NCI-H187 (cell line): ENCODE data around the gene COA8.
"Not testable (repeated sequence)": the region's sequence is repeated elsewhere in the genome, so short reads cannot be mapped to it uniquely, and the experiment has no call there.

Experiments used
- DNase-seq, 2 experiments: peaks; one replicate each; lab custom pipeline; 2025; lab: John Stamatoyannopoulos, UW

COA8 gene

DNA sequence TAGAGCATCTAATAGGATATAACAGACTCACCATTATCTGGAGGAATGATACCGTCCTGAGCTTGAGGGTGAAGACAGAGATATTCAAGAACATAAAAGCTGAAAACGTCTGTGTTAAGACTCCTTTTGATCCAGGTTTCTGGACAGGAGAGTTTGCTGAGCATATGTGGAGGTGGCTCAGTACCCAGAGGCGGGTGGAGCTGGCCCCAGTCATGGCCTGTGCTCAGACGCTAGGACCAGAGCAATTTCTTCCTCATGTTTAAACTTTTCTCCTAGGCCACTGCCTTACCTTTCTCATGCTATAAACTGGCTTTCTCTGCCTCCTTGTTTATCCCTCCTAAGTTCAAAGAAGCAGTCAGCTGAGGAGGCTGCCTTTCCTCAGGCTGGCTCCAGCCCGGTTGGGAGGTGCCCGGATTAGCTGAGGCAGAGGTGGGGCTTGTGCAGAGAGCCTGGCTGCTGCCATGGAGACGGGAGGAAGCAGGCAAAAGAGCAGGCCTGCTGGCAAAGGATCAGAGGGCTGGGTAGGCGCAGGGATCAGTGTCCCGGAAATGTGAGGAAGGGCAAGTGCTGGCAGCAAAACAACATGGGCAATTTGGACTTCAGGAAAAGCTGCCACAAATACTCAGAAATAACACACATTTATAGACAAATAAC, 13.7 kb downstream of the COA8 start:
- no peak for DNase-seq

DNA sequence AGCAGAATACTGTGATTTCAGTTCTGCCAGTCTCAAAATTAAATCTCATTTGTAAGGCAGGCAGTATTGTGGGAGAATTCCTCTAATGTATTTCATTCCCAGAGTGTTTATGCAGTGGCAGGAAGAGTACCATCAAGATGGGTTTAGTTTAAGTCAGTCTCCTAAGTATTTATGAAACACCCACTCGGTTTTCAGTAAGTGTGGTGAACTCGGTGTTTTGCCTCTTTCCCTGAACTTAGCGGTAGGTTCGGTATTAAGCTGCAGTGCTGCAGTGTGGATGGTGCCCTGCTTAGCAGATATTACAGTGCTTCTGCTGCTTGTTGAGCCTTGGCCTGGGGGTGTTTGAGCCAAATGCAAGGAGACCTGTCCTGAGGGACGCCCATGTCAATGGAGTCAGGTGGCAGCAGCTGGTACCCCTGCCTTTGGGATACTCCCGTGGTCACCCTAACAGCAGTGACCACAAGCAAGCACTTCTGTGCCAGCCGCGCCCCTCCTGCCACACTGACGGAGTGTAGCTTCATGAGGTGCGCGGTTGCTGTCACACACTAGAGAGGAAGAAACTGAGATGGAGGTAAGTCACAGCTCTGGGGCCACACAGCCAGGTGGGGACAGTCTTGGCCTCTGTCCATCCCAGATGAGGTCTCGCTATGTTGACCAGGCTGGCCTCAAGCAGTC, 15.8 kb downstream of the COA8 start:
- no peak for DNase-seq

DNA sequence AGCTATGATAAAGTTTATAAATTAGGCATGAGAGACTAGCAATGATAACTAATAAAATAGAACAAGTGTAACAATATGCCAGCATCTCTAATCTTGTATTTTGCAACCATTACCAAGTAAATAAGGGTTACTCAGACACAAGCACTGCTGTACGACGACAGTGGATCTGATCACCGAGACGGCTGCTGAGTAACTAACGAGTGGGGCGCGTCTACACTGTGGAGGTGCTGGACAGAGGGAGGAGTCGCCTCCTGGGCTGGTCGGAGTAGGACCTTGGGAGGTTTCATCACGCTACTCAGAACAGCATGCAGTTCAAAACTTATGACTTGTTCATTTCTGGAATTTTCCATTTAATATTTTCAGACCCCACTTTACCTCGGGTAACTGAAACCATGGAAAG, 18.4 kb downstream of the COA8 start:
- DNase-seq: no peak

GRCh38 chr14:103581954-103582703, 19.4 kb downstream of the COA8 start:
- no peak for DNase-seq

DNA sequence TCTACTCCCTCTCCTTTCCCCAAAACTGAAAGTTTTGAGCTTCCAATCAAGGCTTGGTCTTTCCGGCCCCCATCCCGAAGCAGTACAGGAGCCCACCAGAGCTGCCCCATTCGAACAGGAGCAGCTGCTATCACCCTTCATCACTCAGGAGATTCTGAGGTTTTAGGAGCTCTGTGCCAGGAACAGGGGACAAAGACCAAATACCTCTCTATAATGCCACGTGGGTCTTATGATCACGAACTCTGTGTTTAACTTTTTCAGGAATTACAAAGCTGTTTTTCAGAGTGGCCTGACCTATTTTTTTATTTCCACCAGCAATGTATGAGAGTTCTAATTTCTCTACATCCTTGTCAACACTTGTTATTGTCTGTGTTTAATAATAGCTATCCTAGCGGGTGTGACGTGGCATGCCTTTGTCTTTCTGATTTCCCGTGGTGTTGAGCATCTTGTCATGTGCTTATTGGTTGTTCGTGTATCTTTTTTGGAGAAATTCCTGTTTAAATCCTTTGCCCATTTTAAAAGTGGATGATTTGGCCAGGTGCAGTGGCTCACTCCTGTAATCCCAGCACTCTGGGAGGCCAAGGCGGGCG, 21.7 kb downstream of the COA8 start:
- DNase-seq: no peak

GRCh38 chr14:103593577-103593976, 30.8 kb downstream of the COA8 start:
- DNase-seq: no peak

DNA sequence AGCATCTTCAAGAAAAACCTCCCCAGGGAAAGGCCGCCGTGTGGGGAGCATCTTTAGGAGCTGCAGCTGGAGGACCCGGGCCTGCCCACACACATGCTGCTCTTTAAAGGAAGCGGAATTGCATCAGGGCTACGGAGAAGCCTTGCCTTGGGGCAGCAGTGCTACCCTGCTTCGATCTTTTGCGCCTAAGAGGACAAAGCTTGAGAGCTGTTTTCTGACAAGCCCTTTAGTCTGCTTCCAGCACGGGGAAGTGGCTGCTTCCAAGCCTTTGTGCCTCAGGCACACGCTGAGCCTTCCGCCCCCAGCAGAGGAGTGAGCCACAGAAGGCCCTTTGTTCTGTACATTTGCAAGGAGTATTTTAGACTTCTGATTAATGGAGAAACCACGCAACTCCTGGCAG, 31.5 kb downstream of the COA8 start:
- peak; percentile 43 to 50 for DNase-seq

GRCh38 chr14:103597623-103598377, 35.0 kb downstream of the COA8 start:
- no peak for DNase-seq

- DNase-seq: no peak
Measured at GRCh38 chr14:103600503-103600902, 37.7 kb downstream of the COA8 start.

- DNase-seq: no peak
Measured at GRCh38 chr14:103604620-103605019, 41.9 kb downstream of the COA8 start.

DNA sequence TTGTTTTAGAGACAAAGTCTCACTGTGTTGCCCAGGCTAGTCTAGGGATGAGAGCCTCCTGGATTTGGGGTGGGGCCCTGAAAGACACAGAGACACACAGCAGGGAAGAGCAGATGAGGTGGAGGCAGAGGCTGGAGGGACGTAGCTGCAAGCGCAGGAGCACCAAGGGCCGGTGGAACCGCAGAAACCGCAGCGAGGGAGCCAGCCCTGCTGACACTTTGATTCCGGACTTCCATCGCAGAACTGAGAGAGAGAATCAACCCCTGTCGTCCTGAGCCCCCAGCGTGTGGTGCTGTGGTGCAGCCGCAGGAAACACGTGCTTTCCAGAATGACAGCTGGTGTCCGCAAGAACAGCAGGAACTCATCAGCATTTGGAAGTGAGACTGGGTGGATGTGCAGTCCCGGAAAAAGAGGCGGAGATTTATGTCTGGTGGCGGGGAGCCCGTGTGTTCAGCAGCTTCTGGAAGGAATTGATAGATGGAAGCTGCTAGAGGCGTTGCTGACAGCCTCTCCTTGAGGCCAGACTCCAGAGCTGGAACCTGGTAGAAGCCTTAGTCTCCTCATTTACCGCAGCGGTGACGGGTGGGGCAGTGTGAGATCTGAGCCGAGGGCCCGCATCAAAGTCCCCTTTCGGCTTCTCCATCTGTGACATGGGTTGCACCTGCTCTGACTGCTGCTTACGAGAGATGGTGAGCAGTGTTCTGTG, 44.4 kb downstream of the COA8 start:
- peak; percentile 38 to 65 for DNase-seq

GRCh38 chr14:103607822-103608221, 45.1 kb downstream of the COA8 start:
- no peak for DNase-seq

GRCh38 chr14:103609081-103609480, 46.3 kb downstream of the COA8 start:
- DNase-seq: not testable (repeated sequence)

GRCh38 chr14:103611215-103611614, 48.5 kb downstream of the COA8 start:
- DNase-seq: no peak

GRCh38 chr14:103613517-103613916, 50.8 kb downstream of the COA8 start:
- DNase-seq: no peak

- DNase-seq: no peak
Measured at GRCh38 chr14:103616635-103617300, 54.0 kb downstream of the COA8 start.

GRCh38 chr14:103619057-103619456, 56.3 kb downstream of the COA8 start:
- DNase-seq: no peak

DNA sequence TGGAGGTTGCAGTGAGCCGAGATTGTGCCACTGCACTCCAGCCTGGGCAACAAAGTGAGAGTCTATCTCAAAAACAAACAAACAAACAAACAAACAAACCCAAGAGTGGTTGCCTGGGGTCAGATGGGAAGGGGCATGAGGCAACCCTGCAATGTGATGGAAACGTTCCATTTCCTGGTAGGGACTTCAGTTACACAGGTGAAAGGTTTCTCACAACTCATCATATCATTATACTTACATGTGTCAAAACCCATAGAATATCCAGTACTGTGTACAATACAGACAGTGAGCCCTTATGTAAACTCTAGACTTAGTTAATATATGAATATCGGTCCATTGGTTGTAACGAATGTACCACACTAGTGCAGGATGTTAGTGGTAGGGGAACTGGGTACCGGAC, 59.1 kb downstream of the COA8 start:
- no peak for DNase-seq

- DNase-seq: no peak
Measured at GRCh38 chr14:103623308-103623707, 60.5 kb downstream of the COA8 start.

- peak; percentile 53 to 78 for DNase-seq
Measured at GRCh38 chr14:103623883-103624482, 61.2 kb downstream of the COA8 start.
